Measurements from ENCODE around the gene PARD3B. TPM values are rescaled to one million over a fixed set of nuclear protein-coding genes. Genes with fewer than 3 reads are reported as not detected.

The PARD3B gene
- total and polyA plus RNA-seq, 10 of the 15 experiments (the other 5 are each of a cell fraction or from before 2014, with no cell fraction given) = 0.01 to 0.54 (median 0.07) TPM; not detected in 7

DNA sequence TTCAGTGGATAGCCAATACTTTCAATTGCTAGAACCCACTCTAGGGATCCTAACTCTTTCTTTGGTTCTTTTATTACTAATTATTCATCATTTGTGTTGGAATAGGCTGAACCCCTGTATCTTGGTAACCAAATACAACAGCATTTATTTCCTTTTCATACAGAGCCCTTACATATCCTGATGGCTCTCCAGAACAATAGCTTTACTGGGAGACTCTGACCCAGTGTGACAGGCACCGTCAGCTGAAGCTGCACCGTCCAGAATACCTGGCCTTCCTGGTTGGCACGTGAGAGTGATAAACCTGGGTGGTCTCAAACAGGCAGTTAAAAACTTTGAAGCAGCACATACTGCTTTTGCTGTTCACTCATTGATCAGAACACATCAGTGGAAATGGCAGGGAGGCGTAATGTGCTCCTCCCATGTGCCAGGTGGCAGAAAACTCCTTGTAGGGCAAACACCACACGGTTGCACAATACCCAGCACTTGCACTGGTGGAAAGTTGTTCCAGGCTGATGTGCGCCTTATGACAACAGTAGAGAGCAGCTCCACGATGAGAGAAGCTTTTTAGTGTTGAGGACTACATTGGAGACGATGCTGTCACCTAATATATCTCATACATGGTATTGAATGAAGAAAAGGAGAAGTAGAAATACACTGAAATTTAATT, 456.2 kb downstream of the PARD3B start:
- SMC1A ChIA-PET (ENCODE audit: uncharacterized antibody, unreplicated experiment) = no interaction called here
- H3K27me3 ChIP-seq (replicated peaks in 1 of 2; ENCODE audit: control insufficient read depth in 2 of 2, insufficient read depth in 2 of 2, low read length in 1 of 2) = no peaks in the 10 kb centered on the region
- FAIRE-seq (no peak), ATAC-seq (no peak), DNase-seq (ENCODE audit: low read depth, low spot score) (no peak)
- POLR2A ChIA-PET = no interaction called here
- RAD21 ChIA-PET (ENCODE audit: unreplicated experiment) = no interaction called here
- in situ Hi-C loops (cut with MboI) = no loop called here
- H4K20me1 ChIP-seq (ENCODE audit: control insufficient read depth, insufficient read depth) = no peaks in the 10 kb centered on the region
- H3K4me2 ChIP-seq (ENCODE audit: control insufficient read depth, insufficient read depth) = no peak overlapping the region
- H3K9me3 ChIP-seq (replicated peaks; ENCODE audit: control insufficient read depth, insufficient read depth, low read length) = no peaks in the 10 kb centered on the region
- no peak overlapping the region for H3K4me3 ChIP-seq
- BruUV-seq (replicated peaks) = no TSS peak
- intact Hi-C loops (cut with micrococcal nuclease; ENCODE audit: unreplicated experiment) = no loop called here
- CTCF ChIA-PET = interaction anchor here (0.6 kb wide), 1 partner anchor 959 kb away, joined by 4 read pairs; no protein-coding TSS in a partner anchor
- TF ChIP-seq FOS (IDR thresholded peaks at IDR 0.05; ENCODE audit: borderline replicate concordance, extremely low read depth, insufficient read length) (no peak), HDAC6 (IDR thresholded peaks at IDR 0.05; ENCODE audit: unreplicated experiment) (no peak), PAX5 (IDR thresholded peaks at IDR 0.05; ENCODE audit: borderline replicate concordance, low read depth, low read length) (no peak), ATF7 (IDR thresholded peaks at IDR 0.05; ENCODE audit: low read depth) (no peak), NBN (IDR thresholded peaks at IDR 0.05) (no peak), SP1 (IDR thresholded peaks at IDR 0.05; ENCODE audit: low read depth, low read length) (no peak), RUNX3 (IDR thresholded peaks at IDR 0.05; ENCODE audit: low read length) (no peak), ZSCAN29 (IDR thresholded peaks at IDR 0.05) (no peak), KLF5 (IDR thresholded peaks at IDR 0.05; ENCODE audit: partially characterized antibody) (no peak), ETV6 (conservative IDR thresholded peaks at IDR 0.05 in 1 of 2, IDR thresholded peaks at IDR 0.05 in 1 of 2; ENCODE audit: borderline replicate concordance in 1 of 2, low read depth in 1 of 2) (no peak), SRF (IDR thresholded peaks at IDR 0.05; ENCODE audit: low read depth in 2 of 2, low read length in 2 of 2) (no peak), EED (IDR thresholded peaks at IDR 0.05; ENCODE audit: low read depth) (no peak), PML (IDR thresholded peaks at IDR 0.05; ENCODE audit: low read length) (no peak), TCF7 (IDR thresholded peaks at IDR 0.05; ENCODE audit: borderline replicate concordance) (no peak)
- TF ChIP-seq, protein P1, sequence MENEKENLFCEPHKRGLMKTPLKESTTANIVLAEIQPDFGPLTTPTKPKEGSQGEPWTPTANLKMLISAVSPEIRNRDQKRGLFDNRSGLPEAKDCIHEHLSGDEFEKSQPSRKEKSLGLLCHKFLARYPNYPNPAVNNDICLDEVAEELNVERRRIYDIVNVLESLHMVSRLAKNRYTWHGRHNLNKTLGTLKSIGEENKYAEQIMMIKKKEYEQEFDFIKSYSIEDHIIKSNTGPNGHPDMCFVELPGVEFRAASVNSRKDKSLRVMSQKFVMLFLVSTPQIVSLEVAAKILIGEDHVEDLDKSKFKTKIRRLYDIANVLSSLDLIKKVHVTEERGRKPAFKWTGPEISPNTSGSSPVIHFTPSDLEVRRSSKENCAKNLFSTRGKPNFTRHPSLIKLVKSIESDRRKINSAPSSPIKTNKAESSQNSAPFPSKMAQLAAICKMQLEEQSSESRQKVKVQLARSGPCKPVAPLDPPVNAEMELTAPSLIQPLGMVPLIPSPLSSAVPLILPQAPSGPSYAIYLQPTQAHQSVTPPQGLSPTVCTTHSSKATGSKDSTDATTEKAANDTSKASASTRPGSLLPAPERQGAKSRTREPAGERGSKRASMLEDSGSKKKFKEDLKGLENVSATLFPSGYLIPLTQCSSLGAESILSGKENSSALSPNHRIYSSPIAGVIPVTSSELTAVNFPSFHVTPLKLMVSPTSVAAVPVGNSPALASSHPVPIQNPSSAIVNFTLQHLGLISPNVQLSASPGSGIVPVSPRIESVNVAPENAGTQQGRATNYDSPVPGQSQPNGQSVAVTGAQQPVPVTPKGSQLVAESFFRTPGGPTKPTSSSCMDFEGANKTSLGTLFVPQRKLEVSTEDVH (IDR thresholded peaks at IDR 0.05; ENCODE audit: low read depth, partially characterized antibody) = no peak
- TF ChIP-seq, protein P2, sequence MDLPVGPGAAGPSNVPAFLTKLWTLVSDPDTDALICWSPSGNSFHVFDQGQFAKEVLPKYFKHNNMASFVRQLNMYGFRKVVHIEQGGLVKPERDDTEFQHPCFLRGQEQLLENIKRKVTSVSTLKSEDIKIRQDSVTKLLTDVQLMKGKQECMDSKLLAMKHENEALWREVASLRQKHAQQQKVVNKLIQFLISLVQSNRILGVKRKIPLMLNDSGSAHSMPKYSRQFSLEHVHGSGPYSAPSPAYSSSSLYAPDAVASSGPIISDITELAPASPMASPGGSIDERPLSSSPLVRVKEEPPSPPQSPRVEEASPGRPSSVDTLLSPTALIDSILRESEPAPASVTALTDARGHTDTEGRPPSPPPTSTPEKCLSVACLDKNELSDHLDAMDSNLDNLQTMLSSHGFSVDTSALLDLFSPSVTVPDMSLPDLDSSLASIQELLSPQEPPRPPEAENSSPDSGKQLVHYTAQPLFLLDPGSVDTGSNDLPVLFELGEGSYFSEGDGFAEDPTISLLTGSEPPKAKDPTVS (IDR thresholded peaks at IDR 0.05; ENCODE audit: low read depth, low read length) = no peak
- TF ChIP-seq, protein P3, sequence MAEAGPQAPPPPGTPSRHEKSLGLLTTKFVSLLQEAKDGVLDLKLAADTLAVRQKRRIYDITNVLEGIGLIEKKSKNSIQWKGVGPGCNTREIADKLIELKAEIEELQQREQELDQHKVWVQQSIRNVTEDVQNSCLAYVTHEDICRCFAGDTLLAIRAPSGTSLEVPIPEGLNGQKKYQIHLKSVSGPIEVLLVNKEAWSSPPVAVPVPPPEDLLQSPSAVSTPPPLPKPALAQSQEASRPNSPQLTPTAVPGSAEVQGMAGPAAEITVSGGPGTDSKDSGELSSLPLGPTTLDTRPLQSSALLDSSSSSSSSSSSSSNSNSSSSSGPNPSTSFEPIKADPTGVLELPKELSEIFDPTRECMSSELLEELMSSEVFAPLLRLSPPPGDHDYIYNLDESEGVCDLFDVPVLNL (IDR thresholded peaks at IDR 0.05; ENCODE audit: low read depth, low read length) = no peak
- H3K9ac ChIP-seq (ENCODE audit: control insufficient read depth, insufficient read depth, low read length) = no peak overlapping the region
- H3K36me3 ChIP-seq (ENCODE audit: control insufficient read depth in 2 of 2, insufficient read depth in 2 of 2, low read length in 1 of 2) = no peaks in the 10 kb centered on the region
- WGBS (ENCODE audit: insufficient coverage, insufficient replicate concordance, low lambda C conversion rate, missing lambda C conversion rate) = 12% methylated on average over 8 of the region's 8 CpGs
- H3K4me1 ChIP-seq (ENCODE audit: control insufficient read depth, insufficient read depth, low read length) = no peaks in the 10 kb centered on the region
- H2AFZ ChIP-seq (ENCODE audit: control insufficient read depth, low read depth, low read length) = no peak overlapping the region
- H3K27ac ChIP-seq (ENCODE audit: control insufficient read depth, insufficient read depth) = no peak overlapping the region
- H3K79me2 ChIP-seq (ENCODE audit: control insufficient read depth, insufficient read depth, low read length) = no peaks in the 10 kb centered on the region
